Dermis blood vessel endothelial cell (primary cell): ENCODE measurements around the gene CABLES1. TPM values are rescaled to one million over a fixed set of nuclear protein-coding genes. Genes with fewer than 3 reads are reported as not detected.
A peak's percentile ranks its signal among the peaks of the same experiment; 100 is the strongest.
"Not testable (repeated sequence)": the region's sequence is repeated elsewhere in the genome, so short reads cannot be mapped to it uniquely, and the experiment has no call there.

Experiments
- DNase-seq: peaks from one replicate; pipeline ENCODE4 v3.0.0; 2010
- total RNA-seq: library from RNA; depleted of rRNA; stranded (reverse); fragments of >200 nt; gene quantifications from 2 replicates; pipeline ENCODE4 v1.2.3, GENCODE V29; 2014

Gene CABLES1, protein sequence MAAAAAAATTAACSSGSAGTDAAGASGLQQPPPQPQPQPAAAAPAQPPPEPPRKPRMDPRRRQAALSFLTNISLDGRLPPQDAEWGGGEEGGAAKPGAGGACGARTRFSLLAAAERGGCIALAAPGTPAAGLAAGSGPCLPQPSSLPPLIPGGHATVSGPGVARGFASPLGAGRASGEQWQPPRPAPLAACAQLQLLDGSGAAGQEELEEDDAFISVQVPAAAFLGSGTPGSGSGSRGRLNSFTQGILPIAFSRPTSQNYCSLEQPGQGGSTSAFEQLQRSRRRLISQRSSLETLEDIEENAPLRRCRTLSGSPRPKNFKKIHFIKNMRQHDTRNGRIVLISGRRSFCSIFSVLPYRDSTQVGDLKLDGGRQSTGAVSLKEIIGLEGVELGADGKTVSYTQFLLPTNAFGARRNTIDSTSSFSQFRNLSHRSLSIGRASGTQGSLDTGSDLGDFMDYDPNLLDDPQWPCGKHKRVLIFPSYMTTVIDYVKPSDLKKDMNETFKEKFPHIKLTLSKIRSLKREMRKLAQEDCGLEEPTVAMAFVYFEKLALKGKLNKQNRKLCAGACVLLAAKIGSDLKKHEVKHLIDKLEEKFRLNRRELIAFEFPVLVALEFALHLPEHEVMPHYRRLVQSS
- total RNA-seq, result 38.5 and 43.3 TPM in 2 replicates

DNA sequence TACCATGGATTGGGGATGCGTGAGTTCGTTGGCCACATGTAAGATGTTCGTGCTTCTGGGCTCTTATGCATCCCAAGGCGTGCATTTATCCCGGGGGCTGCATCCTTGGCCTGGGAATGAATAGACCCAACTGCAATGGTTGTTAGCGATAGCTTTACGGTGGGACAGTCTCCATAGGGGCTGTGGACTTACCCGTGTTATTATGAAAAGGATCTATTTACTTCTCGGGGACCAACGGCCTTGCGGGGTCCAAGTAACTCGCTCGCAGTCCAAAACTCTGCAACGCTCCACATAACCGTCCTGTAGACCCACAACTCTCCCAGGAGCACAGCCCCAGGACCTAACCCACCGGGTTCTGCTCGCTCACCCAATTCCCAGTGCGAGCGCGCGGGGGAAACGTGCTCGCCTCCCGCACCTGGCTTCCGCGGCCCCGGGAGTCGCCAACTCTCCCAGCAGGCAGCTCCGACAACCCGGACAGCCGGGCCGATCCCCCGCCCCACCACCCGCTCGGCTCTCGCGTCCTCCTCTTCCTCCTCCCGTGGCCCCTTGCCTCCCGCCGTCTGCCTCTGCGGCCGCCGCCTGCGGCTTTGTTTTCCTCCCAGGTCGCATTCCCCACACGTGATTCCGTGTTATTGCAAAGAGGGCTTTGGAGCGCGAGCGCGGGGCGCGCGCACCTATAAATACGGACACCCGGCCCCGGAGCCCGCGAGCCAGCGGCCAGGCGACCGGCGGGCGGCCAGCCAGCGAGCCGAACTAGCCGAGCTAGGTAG, at the start of gene CABLES1:
CABLES1 (plus strand) TSS at position 706 of the 770 bp plus-strand sequence. CDS start 278 bp downstream, outside the sequence.
- peak; percentile 82 for DNase-seq

DNA sequence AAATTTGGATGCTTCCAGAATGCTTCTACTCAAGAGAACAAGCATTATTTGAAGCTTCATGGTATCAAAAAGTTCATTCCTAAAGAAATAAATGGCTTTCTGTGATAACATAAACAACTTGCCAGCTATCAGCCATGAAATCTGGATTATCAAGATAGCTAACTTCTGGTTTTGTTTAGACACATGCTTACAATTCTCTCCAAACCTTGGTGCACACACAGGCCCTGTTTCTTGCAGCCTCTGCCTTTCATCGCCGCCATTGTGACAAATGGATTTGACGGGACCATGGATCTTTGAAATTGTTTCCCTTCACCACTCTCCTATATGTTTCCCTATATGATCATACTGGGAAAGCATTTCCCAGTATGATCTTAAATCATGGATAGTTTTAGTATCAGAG, 47.9 kb upstream of the CABLES1 start:
- DNase-seq, result no peak

GRCh38 chr18:23088310-23088709, 47.0 kb upstream of the CABLES1 start:
- no peak for DNase-seq

GRCh38 chr18:23091017-23091993, 44.0 kb upstream of the CABLES1 start:
- DNase-seq, result peak; percentile 58

DNA sequence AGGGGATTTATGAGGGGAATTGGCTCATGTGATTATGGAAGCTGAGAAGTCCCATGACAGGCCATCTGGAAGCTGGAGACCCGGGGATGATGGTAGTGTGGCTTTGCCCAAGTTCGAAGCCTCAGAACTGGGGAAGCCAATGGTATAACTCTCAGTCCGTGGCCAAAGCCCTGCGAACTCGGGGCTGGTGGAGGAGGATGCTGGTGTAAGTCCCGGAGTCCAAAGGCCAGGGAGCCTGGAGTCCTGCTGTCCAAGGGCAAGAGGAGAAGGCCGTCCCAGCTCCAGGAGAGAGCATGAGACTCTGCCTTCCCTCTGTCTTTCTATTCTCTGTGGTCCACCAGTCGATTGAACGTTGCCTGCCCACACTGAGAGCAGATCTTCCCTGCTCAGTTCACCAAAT, 43.2 kb upstream of the CABLES1 start:
- DNase-seq, result no peak

DNA sequence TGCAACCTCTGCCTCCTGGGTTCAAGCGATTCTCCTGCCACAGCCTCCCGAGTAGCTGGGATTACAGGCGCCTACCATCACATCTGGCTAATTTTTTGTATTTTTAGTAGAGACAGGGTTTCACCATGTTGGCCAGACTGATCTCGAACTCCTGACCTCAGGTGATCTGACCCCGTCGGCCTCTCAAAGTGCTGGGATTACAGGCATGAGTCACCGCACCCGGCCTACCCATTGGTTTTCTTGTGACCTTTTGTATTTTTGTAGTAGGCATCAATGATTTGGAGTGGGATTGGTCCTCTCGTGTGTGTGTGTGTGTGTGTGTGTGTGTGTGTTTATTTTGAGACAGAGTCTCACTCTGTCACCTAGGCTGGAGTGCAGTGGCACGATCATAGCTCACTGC, 42.2 kb upstream of the CABLES1 start:
- DNase-seq, result not testable (repeated sequence)

- no peak for DNase-seq
Measured at GRCh38 chr18:23093772-23094171, 41.5 kb upstream of the CABLES1 start.

GRCh38 chr18:23094411-23095190, 40.7 kb upstream of the CABLES1 start:
- no peak for DNase-seq

- DNase-seq, result no peak
Measured at GRCh38 chr18:23095463-23095862, 39.8 kb upstream of the CABLES1 start.

GRCh38 chr18:23097016-23097415, 38.3 kb upstream of the CABLES1 start:
- DNase-seq, result not testable (repeated sequence)

DNA sequence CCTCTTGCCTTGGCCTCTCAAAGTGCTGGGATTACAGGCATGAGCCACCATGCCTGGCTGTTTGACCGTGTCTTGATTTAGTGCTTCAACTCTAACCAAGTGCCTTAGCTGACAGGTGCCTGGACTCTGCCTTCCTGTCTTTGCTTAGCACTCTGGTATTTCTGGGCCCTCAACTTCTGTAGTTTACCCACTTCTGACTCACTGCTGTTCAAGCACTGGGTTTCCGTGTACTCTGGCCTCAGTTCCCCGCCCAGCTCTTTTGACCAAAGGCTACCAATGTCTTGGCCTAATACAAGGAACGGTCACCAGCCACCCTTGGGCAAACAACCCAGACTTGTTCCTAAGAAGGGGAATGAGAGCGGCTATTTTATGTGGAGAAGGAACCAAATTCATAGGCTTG, 35.7 kb upstream of the CABLES1 start:
- DNase-seq, result peak; percentile 15

- DNase-seq, result no peak
Measured at GRCh38 chr18:23101861-23102432, 33.3 kb upstream of the CABLES1 start.

DNA sequence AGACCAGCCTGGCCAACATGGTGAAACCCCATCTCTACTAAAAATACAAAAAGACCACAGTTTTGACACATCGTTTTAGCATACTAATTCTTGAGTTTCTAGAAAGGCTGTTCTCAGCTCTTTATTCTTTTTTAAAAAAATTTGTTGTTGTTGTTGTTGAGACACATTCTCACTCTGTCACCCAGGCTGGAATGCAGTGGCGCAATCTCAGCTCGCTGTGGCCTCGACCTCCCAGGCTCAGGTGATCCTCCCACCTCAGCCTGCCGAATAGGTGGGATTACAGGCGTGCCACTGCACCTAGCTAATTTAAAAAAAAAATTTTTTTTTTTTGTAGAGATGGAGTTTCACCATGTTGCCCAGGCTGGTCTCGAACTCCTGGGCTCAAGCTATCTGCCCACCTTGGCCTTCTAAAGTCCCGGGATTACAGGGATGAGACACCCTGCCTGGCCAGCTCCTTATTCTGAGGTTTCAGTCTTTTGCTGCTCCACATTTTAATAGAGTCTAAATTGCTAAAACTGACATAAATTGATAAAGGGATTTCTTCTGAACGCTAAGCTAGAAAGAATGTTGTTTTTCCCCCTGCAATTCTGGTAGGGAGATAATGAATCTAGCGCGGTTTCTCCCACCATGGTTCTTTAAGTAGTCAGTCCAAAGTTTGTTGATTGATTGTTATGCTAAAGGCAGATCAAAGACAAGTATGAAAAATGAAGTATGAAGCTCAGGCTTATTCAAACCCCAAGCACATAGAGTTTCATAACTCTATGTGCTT, 32.6 kb upstream of the CABLES1 start:
- no peak for DNase-seq

DNA sequence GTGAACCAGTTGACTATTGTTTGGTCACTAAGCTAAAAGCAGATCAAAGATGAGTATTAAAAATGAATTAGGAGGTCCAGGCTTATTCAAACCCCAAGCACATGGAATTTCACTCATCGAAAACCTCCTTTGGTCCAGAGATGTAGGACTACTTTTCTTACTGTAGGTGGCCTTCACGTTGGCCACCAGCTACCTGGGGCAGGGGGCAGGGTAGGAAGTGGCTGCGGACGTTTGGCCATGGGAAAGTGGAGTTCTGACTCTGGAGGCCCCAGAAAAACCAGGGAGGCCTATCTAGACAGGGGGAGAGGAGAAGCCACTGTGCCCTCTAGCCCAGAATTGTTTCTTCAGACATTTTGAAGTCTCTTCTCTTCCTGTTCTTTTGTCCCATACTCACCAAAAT, 31.8 kb upstream of the CABLES1 start:
- DNase-seq, result no peak

GRCh38 chr18:23105030-23105429, 30.3 kb upstream of the CABLES1 start:
- DNase-seq, result no peak

- no peak for DNase-seq
Measured at GRCh38 chr18:23105581-23106219, 29.6 kb upstream of the CABLES1 start.

DNA sequence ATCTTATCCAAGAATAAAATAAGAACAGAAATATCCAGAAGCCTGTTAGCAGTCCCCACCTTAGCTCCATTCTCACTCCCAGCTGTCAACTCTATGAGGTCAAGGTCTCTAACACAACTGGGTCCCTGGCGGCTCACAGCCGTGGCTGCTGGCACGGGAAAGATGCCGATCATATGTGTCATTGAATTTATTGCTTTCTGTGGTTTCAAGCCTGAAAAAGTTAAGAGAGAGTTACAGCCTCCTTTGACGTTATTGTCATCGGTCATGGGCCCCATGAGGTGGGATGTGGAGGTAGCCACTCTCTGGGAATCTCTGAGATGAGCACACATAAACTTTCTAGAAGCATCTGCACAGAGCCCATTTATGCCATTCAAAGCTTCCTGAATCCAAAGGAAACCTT, 28.7 kb upstream of the CABLES1 start:
- peak; percentile 78 for DNase-seq

- DNase-seq, result no peak
Measured at GRCh38 chr18:23107718-23108117, 27.6 kb upstream of the CABLES1 start.

DNA sequence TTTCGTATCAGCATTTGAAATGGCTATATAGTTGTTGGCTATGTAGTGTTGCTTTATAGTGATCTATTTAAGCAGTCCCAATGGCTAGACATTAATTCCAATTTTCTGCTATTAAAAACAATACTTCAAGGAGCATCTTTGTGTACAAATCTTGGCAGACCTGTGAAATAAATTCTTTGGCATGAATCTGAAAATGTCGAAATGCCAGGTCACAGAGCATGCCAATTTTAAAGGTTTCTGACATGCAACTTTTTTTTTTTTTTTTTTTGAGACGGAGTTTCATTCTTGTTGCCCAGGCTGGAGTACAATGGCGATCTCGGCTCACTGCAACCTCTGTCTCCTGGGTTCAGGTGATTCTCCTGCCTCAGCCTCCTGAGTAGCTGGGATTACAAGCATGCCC, 26.8 kb upstream of the CABLES1 start:
- no peak for DNase-seq

- DNase-seq, result not testable (repeated sequence)
Measured at GRCh38 chr18:23109163-23109562, 26.1 kb upstream of the CABLES1 start.
